Motor neuron (in vitro differentiated cells): ENCODE data around the gene KRT75. TPM values are rescaled to one million over a fixed set of nuclear protein-coding genes. Genes with fewer than 3 reads are reported as not detected.
"Not testable (repeated sequence)": the region's sequence is repeated elsewhere in the genome, so short reads cannot be mapped to it uniquely, and the experiment has no call there.

Experiments
- ATAC-seq, 8 experiments: fragments of 200-7000 bp; cut with Tn5 transposase; replicated peaks in 6 of 8; 2 replicates each; pipeline ENCODE4 v1.8.0; 2021; ENCODE audit warnings: mild to moderate bottlenecking in 8 of 8, moderate library complexity in 8 of 8
- H3K27ac ChIP-seq, 2 donors: fragments of 250-450 bp; sonication (Bioruptor Pico); 2 replicates each; pipeline ENCODE4 v1.9.0; 2021; ENCODE audit warnings: antibody characterized with exemption in 2 of 2, mild to moderate bottlenecking in 2 of 2, moderate library complexity in 1 of 2
- H3K4me1 ChIP-seq, 2 donors: fragments of 250-450 bp; sonication (Bioruptor Pico); replicated peaks in 1 of 2; 2 replicates each; pipeline ENCODE4 v1.6.1; 2021; ENCODE audit warnings: antibody characterized with exemption in 2 of 2, mild to moderate bottlenecking in 2 of 2, moderate library complexity in 1 of 2
- H3K4me3 ChIP-seq, 5 donors: fragments of 250-450 bp; sonication (Bioruptor Pico); 2 replicates each; pipeline ENCODE4 v1.9.0; 2021; ENCODE audit warnings: antibody characterized with exemption in 5 of 5, mild to moderate bottlenecking in 5 of 5, moderate library complexity in 4 of 5
- WGBS, 10 experiments: fragments of 450-650 bp; shearing (Covaris generic); methylation state at CpG; one replicate each; pipeline ENCODE4 v1.0.0; 2022; 5-methylcytosine and 5-hydroxymethylcytosine counted together
- in situ Hi-C, 9 experiments: fragments of 400-800 bp; cut with MboI; loops; one replicate each; pipeline ENCODE4 v1.15.0; 2021; ENCODE audit warnings: low sequenced_read_pairs in 9 of 9, low pct_unique_long_range_greater_than_20kb in 2 of 9; ENCODE audit not compliant: unreplicated experiment in 9 of 9
- total RNA-seq, 8 experiments: library from RNA; unstranded; fragments of 300-600 nt; gene quantifications; 2 replicates each; pipeline versions ENCODE4 v1.2.3 to v1.2.4, GENCODE V29; 2022

Gene KRT75
- total RNA-seq, 8 experiments from 2014 or later: 0.08 to 0.66 (median 0.12) TPM; not detected in 4

- in situ Hi-C loops: not testable (repeated sequence)
These were observed 13.0 kb upstream of the KRT75 start for GRCh38 chr12:52447196-52447595.

GRCh38 chr12:52446367-52447045 lies 12.3 kb upstream of the KRT75 start:
- 40 to 91% (median 80%) methylated on average over 1 to 6 of the region's 6 CpGs; no CpG with 5 or more reads in 3 of the 10 experiments for WGBS, 10 experiments
- Histone ChIP-seq H3K4me3 (no peak overlapping the region), H3K27ac (no peak overlapping the region), H3K4me1 (peaks cover 0 to 2% of the 10 kb centered on the region in 2 donors)
- in situ Hi-C loops: no loop called here
- no peak for ATAC-seq

More at GRCh38 chr12:52447196-52447595, 13.0 kb upstream of the KRT75 start:
- ATAC-seq, H3K27ac ChIP-seq, H3K4me1 ChIP-seq, H3K4me3 ChIP-seq: not testable (repeated sequence)
- 100% methylated on average over 1 of the region's 11 CpGs; no CpG with 5 or more reads in 9 of the 10 experiments for WGBS, 10 experiments

GRCh38 chr12:52445876-52446275 lies 11.7 kb upstream of the KRT75 start:
- in situ Hi-C loops: no loop called here

GRCh38 chr12:52444647-52445595 lies 10.8 kb upstream of the KRT75 start:
- Histone ChIP-seq H3K4me3 (no peak overlapping the region), H3K4me1 (peaks cover 0 to 10% of the 10 kb centered on the region in 2 donors), H3K27ac (no peak overlapping the region)
- 41 to 93% (median 72%) methylated on average over 3 to 9 of the region's 10 CpGs for WGBS, 10 experiments
- no peak for ATAC-seq
- in situ Hi-C loops: no loop called here

More at GRCh38 chr12:52445876-52446275, 11.7 kb upstream of the KRT75 start:
- Histone ChIP-seq H3K4me3 (no peak overlapping the region), H3K4me1 (peaks cover 0 to 6% of the 10 kb centered on the region in 2 donors), H3K27ac (no peak overlapping the region)
- WGBS, 10 experiments: 20 to 100% (median 47%) methylated on average over 1 to 3 of the region's 3 CpGs; no CpG with 5 or more reads in 3 of the 10 experiments
- no peak for ATAC-seq

GRCh38 chr12:52443966-52444365 lies 9.8 kb upstream of the KRT75 start:
- Histone ChIP-seq H3K27ac (no peak overlapping the region), H3K4me1 (peaks cover 0 to 10% of the 10 kb centered on the region in 2 donors), H3K4me3 (no peak overlapping the region)
- ATAC-seq: no peak
- WGBS, 10 experiments: 47 to 88% (median 80%) methylated on average over 1 to 3 of the region's 3 CpGs; no CpG with 5 or more reads in 1 of the 10 experiments
- in situ Hi-C loops: no loop called here

- in situ Hi-C loops: no loop called here
- ATAC-seq: peak in 5 of 8 experiments; percentile 5 to 83 (median 51)
- 0 to 70% (median 27%) methylated on average over 1 to 4 of the region's 6 CpGs; no CpG with 5 or more reads in 1 of the 10 experiments for WGBS, 10 experiments
- no peak overlapping the region for H3K4me3 ChIP-seq
- H3K27ac ChIP-seq: no peak overlapping the region
- peaks cover 0 to 10% of the 10 kb centered on the region in 2 donors for H3K4me1 ChIP-seq
These were observed 8.5 kb upstream of the KRT75 start for GRCh38 chr12:52442600-52443061.

GRCh38 chr12:52441320-52441911 lies 7.2 kb upstream of the KRT75 start:
- WGBS, 10 experiments: 0 to 100% (median 56%) methylated on average over 1 to 9 of the region's 9 CpGs; no CpG with 5 or more reads in 1 of the 10 experiments
- H3K27ac ChIP-seq: no peak overlapping the region
- H3K4me3 ChIP-seq: no peak overlapping the region
- in situ Hi-C loops: no loop called here
- peak in 2 of 8 experiments; percentile 15 to 19 for ATAC-seq
- peaks cover 0 to 10% of the 10 kb centered on the region in 2 donors for H3K4me1 ChIP-seq

GRCh38 chr12:52440821-52441319 lies 6.7 kb upstream of the KRT75 start:
- 50 to 82% (median 75%) methylated on average over 2 to 5 of the region's 5 CpGs; no CpG with 5 or more reads in 6 of the 10 experiments for WGBS, 10 experiments
- H3K4me3 ChIP-seq: no peak overlapping the region
- peaks cover 0 to 10% of the 10 kb centered on the region in 2 donors for H3K4me1 ChIP-seq
- peak overlapping the region in 1 of 2 donors; percentile 13 for H3K27ac ChIP-seq
- peak in 5 of 8 experiments; percentile 20 to 91 (median 71) for ATAC-seq
- in situ Hi-C loops: no loop called here

- H3K4me1 ChIP-seq: peaks cover 0 to 10% of the 10 kb centered on the region in 2 donors
- 20 to 100% (median 56%) methylated on average over 1 of the region's 2 CpGs; no CpG with 5 or more reads in 7 of the 10 experiments for WGBS, 10 experiments
- H3K4me3 ChIP-seq: no peak overlapping the region
- H3K27ac ChIP-seq: no peak overlapping the region
- in situ Hi-C loops: no loop called here
- ATAC-seq: no peak
These were observed 5.7 kb upstream of the KRT75 start for GRCh38 chr12:52439845-52440244.

GRCh38 chr12:52439420-52439819 lies 5.2 kb upstream of the KRT75 start:
- in situ Hi-C loops: no loop called here
- WGBS, 10 experiments: 50 to 89% (median 71%) methylated on average over 2 to 5 of the region's 8 CpGs; no CpG with 5 or more reads in 4 of the 10 experiments

GRCh38 chr12:52438305-52439301 lies 4.4 kb upstream of the KRT75 start:
- H3K27ac ChIP-seq: no peak overlapping the region
- in situ Hi-C loops: no loop called here
- H3K4me1 ChIP-seq: peaks cover 0 to 10% of the 10 kb centered on the region in 2 donors
- ATAC-seq: no peak
- WGBS, 10 experiments: 43 to 100% (median 73%) methylated on average over 1 to 5 of the region's 8 CpGs; no CpG with 5 or more reads in 1 of the 10 experiments
- H3K4me3 ChIP-seq: no peak overlapping the region

More at GRCh38 chr12:52439420-52439819, 5.2 kb upstream of the KRT75 start:
- H3K4me3 ChIP-seq: no peak overlapping the region
- ATAC-seq: no peak
- no peak overlapping the region for H3K27ac ChIP-seq
- peaks cover 0 to 10% of the 10 kb centered on the region in 2 donors for H3K4me1 ChIP-seq
